ACHN (cell line): ENCODE results near the gene DRD3.

Experiments
- DNase-seq: peaks from one replicate; pipeline ENCODE4 v3.0.0-alpha.2; 2015
- in situ Hi-C: cut with HindIII; loops from 2 replicates; pipeline ENCODE4 v1.10.0; 2017; ENCODE audit warnings: low sequenced_read_pairs, low pct_ligation_motif_present, low pct_unique_long_range_greater_than_20kb

DRD3 gene

DNA sequence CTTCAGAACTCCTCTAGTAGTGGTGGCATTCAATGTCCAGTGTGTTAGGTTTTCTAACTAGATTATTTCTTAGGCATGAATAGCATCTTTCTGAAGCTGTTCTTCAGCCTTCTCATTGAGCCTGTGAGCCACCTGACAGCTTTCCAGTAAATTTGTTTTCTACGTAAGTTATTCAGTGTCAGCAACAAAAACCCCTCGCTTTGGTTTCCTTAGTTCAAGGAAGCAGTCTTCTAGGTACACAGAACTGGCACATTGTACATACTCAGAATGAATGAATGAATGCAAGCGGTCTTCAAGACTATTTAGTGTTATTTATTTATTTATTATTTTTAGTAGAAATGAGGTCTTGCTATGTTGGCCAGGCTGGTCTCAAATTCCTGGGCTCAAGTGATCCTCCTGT lies 44.9 kb downstream of the DRD3 start:
- DNase-seq = no peak
- in situ Hi-C loops = no loop called here

DNA sequence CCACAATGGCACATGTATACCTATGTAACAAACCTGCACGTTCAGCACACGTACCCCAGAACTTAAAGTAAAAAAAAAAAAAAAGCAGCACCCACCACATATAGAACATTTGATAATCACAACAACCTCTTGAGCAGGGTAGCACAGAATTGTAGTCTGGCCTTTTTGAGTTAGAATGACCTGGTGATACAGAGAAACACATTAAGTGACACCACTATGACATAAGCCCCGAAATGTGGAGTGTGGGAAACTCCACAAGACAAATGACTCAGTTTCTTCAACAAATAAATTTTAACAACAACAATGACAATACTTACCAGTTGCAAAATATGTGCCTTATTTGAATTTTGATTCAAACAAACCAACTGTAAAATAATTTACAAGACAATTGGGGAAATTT lies 46.4 kb downstream of the DRD3 start:
- no peak for DNase-seq
- in situ Hi-C loops = no loop called here

GRCh38 chr3:114128826-114129225 lies 50.0 kb downstream of the DRD3 start:
- in situ Hi-C loops = no loop called here
- DNase-seq = no peak

DNA sequence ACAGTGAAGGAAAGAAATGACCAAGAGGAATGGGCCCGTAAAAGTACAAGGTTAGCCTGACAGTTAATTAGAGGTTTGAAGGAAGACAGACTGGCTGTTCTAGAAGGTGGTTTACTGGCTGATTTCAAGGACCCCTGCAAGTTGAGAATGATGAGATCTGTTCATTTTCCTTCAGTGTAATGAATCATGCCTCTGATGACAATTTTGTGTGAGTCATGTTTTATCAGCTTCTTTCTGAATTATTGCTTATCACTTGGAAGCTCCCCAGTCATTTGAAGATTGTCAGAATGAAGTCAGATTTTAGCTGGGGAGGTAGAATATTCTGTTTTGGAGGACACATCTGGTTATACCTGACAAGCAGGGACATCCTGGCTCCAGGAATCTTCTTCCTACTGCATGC lies 50.6 kb downstream of the DRD3 start:
- no peak for DNase-seq
- in situ Hi-C loops = no loop called here

GRCh38 chr3:114127517-114127916 lies 51.3 kb downstream of the DRD3 start:
- no peak for DNase-seq
- in situ Hi-C loops = no loop called here

- in situ Hi-C loops = no loop called here
- no peak for DNase-seq
Observed at GRCh38 chr3:114126461-114126860, 52.4 kb downstream of the DRD3 start.

DNA sequence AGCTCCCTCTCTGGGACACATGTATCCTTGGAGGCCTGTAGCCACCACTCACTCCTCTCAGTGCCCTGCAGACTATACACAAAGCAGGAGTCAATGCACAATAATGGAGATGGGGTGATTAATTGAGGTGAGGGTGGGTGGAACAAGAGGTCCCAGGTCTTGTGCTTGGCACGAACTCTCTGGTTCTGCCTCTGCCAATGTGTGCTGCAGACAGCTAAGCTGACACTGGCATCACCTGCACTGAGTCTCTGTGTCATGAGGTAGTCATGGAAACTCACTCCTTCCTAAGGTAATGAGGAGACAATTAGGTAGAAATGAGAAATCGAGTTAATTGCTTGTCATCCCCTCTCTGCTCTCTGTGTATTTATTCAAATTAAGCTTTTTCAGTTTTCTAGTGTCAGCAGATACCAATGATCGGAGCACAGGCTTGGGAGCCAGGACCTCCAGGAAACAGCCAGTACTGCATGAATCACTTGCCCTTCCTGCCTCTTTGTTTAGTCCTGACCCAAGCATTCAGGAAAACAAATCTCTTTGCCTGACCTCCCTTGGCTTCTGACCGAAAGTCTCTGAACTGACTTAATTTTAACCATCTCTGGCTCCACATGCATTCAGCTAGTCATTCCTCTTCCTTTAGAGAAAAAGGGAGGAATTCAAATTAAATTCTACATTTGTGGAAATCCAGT lies 56.7 kb downstream of the DRD3 start:
- no peak for DNase-seq
- in situ Hi-C loops = no loop called here

- no peak for DNase-seq
- in situ Hi-C loops = no loop called here
Observed at GRCh38 chr3:114120211-114120610, 58.6 kb downstream of the DRD3 start.

- in situ Hi-C loops = no loop called here
- no peak for DNase-seq
Observed at GRCh38 chr3:114119776-114120175, 59.1 kb downstream of the DRD3 start.

DNA sequence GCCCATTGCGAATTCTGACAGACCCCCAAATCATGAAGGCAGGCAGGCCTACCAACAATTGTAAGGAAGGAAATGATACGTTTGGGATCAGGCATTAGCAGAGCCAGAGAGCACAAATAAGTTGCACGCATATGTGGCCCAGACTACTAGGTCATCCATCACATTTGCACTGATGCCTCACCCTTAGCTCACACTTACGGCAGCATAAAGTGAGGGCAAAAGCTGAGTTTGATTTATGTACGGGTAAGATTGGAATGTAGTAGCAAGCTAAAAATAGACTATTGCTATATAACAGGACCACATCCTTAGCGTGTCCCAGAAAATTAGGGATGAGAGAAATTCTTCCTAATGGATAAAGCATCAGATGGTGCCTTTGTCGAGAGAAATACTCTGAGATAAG lies 63.7 kb downstream of the DRD3 start:
- in situ Hi-C loops = no loop called here
- no peak for DNase-seq

DNA sequence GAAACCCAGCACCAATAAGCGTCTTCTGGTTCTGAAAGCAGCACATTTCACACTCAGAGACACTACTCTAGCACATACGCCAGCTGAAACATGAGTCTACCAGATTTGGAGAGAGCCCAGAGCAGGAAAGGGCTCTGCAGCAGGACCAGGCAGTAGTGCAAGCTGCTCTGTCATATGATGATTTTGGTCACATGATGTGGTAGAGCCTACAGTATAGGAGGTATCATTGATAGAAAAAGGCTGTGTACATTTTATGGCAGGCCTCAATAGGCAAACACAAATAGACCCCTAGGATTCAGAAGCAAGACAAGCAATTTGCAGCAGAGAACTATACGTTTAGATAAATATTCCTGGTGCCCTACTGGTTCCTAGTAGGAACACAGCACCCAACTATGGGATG lies 64.1 kb downstream of the DRD3 start:
- no peak for DNase-seq
- in situ Hi-C loops = no loop called here

DNA sequence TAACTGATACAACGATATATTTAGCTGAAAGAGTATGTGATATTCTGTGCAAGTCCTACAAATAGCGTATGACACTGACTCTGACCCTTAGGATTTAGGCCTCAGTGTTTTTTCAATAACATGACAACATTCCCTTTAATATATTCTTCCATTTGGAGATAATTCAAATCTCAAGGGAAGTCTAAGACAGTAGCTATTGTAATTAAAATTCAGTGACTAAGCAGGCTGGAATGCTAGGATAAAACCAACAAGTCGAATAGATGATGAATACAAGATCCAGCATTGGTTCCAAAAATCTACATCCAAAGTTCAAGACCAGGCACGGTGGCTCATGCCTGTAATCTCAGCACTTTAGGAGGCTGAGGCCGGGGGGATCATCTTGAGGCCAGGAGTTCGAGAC lies 66.2 kb downstream of the DRD3 start:
- in situ Hi-C loops = no loop called here

DNA sequence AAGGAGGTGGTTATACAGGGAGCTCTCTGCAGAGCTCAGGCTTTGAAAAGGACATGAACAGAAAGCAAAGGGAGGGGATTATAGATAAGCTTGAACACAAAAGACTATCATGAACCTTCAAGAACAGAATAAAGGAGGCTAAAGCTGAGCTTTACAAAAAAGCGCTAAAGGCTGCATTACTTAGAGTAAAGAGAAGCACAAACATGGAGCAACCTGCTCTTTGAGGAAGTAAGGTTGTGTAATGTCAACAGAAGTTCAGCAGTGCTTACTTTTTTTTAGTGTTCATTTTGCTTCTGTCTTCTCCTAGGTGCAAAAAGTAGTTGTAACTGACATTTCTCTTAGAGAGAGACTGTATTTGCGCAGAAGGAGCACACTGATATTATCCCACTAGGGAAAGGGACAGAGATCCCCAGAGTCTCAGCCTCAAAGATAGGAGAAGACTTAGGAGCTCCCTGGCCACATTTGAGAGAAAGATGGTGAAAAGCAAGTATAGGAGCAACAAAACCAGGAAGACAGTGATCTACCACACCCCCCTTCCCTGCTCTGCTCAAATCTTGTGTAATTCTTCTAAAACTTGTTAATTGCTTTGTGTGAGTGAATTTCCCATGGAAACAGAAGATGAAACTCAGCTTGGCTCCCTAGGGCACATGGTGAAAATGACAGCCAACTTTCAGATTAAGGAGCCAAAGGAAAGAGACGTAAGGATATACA lies 67.6 kb downstream of the DRD3 start:
- no peak for DNase-seq
- in situ Hi-C loops = no loop called here

More for the DNA sequence above, 66.2 kb downstream of the DRD3 start:
- DNase-seq = no peak

DNA sequence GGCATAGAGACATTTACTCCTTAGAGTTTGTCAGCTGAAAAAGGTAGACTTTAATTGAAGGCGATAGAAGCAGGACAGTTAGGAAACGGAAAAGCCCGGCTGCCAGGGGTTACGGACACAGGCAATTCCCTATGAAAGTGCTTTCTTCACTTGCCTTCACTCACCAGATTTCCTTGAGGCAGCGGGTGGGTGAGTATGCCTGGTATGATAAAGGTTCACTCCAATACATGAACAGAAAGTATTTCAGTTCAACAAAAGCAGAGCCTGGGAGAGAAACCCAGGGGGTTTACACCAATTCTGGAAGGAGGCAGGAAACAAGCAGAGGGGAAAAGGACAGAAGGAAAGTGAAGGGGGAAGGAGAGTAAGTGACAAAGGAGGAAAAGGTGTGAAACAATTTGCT lies 68.4 kb downstream of the DRD3 start:
- in situ Hi-C loops = no loop called here
- no peak for DNase-seq

- in situ Hi-C loops = no loop called here
- DNase-seq = no peak
Observed at GRCh38 chr3:114108137-114108536, 70.7 kb downstream of the DRD3 start.

- DNase-seq = no peak
Observed at GRCh38 chr3:114104414-114104813, 74.4 kb downstream of the DRD3 start.

GRCh38 chr3:114103858-114104257 lies 75.0 kb downstream of the DRD3 start:
- in situ Hi-C loops = no loop called here
- no peak for DNase-seq

More at GRCh38 chr3:114104414-114104813, 74.4 kb downstream of the DRD3 start:
- in situ Hi-C loops = no loop called here

GRCh38 chr3:114103181-114103580 lies 75.7 kb downstream of the DRD3 start:
- in situ Hi-C loops = no loop called here
- no peak for DNase-seq

- in situ Hi-C loops = no loop called here
Observed at GRCh38 chr3:114101101-114101500, 77.8 kb downstream of the DRD3 start.

GRCh38 chr3:114095796-114096195 lies 83.1 kb downstream of the DRD3 start:
- in situ Hi-C loops = no loop called here
- DNase-seq = no peak

More at GRCh38 chr3:114101101-114101500, 77.8 kb downstream of the DRD3 start:
- DNase-seq = no peak
